ENCODE results near the gene ATMIN.

GRCh38 chr16:81071805-81072204, 36.2 kb downstream of the ATMIN start:
- TF ChIP-seq CTCF (conservative IDR thresholded peaks at IDR 0.05; ENCODE audit: low read length) (no peak), EZH2phosphoT487 (IDR thresholded peaks at IDR 0.05; ENCODE audit: borderline replicate concordance) (no peak)
